ENCODE data around the gene CCIN. TPM values are rescaled to one million over a fixed set of nuclear protein-coding genes. Genes with fewer than 3 reads are reported as not detected.

CCIN gene
- total RNA-seq, 1 experiment from 2014 or later: 0.20 TPM

GRCh38 chr9:36153746-36154145 lies 15.4 kb upstream of the CCIN start:
- TF ChIP-seq TEAD4 (CRISPR knock-in tag; IDR thresholded peaks at IDR 0.05): no peak
- no peak for TF ChIP-seq USF1 (CRISPR knock-in tag; IDR thresholded peaks at IDR 0.05)
- TF ChIP-seq, protein P1, sequence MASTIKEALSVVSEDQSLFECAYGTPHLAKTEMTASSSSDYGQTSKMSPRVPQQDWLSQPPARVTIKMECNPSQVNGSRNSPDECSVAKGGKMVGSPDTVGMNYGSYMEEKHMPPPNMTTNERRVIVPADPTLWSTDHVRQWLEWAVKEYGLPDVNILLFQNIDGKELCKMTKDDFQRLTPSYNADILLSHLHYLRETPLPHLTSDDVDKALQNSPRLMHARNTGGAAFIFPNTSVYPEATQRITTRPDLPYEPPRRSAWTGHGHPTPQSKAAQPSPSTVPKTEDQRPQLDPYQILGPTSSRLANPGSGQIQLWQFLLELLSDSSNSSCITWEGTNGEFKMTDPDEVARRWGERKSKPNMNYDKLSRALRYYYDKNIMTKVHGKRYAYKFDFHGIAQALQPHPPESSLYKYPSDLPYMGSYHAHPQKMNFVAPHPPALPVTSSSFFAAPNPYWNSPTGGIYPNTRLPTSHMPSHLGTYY (CRISPR knock-in tag; IDR thresholded peaks at IDR 0.05): no peak
- TF ChIP-seq CREB1 (CRISPR knock-in tag; IDR thresholded peaks at IDR 0.05): no peak
- TF ChIP-seq GTF2I (CRISPR knock-in tag; conservative IDR thresholded peaks at IDR 0.05): no peak
- TF ChIP-seq, protein P2, sequence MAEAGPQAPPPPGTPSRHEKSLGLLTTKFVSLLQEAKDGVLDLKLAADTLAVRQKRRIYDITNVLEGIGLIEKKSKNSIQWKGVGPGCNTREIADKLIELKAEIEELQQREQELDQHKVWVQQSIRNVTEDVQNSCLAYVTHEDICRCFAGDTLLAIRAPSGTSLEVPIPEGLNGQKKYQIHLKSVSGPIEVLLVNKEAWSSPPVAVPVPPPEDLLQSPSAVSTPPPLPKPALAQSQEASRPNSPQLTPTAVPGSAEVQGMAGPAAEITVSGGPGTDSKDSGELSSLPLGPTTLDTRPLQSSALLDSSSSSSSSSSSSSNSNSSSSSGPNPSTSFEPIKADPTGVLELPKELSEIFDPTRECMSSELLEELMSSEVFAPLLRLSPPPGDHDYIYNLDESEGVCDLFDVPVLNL (CRISPR knock-in tag; IDR thresholded peaks at IDR 0.05; ENCODE audit: borderline replicate concordance, low read depth): no peak
- ChIA-PET POLR2A (interaction anchor here (0.8 kb wide), 1 partner anchor 11 kb away, joined by 3 read pairs; no protein-coding TSS in a partner anchor), CTCF (interaction anchor here (2.0 kb wide), 1 partner anchor 10 kb away, joined by 11 read pairs; no protein-coding TSS in a partner anchor)
- no peak overlapping the region for H3K4me3 Mint-ChIP-seq
- H3K4me1 Mint-ChIP-seq: peaks cover 6% of the 10 kb centered on the region; the same call in 1 of the 2 replicates
- peaks cover 16% of the 10 kb centered on the region for H3K36me3 Mint-ChIP-seq
- peaks cover 11% of the 10 kb centered on the region for H3K9me3 Mint-ChIP-seq
- no peaks in the 10 kb centered on the region for H3K27me3 Mint-ChIP-seq (ENCODE audit: low read depth)
- ATAC-seq (no peak), DNase-seq (ENCODE audit: low spot score) (no peak)
- H3K27ac Mint-ChIP-seq: no peak overlapping the region

GRCh38 chr9:36154331-36154952 lies 14.7 kb upstream of the CCIN start:
- ChIA-PET CTCF (interaction anchor here (1.1 to 2.0 kb wide), 3 partner anchors 10 to 209 kb away, joined by 3 to 11 read pairs (median 3); no protein-coding TSS in a partner anchor), POLR2A (interaction anchor here (0.8 to 1.4 kb wide), 2 partner anchors 9 to 12 kb away, joined by 3 to 4 read pairs; no protein-coding TSS in a partner anchor)
- TF ChIP-seq GTF2I (CRISPR knock-in tag; conservative IDR thresholded peaks at IDR 0.05) (no peak), ZBTB43 (CRISPR knock-in tag; IDR thresholded peaks at IDR 0.05) (no peak), TEAD1 (CRISPR knock-in tag; IDR thresholded peaks at IDR 0.05) (no peak), NFATC4 (CRISPR knock-in tag; IDR thresholded peaks at IDR 0.05) (no peak), ESRRA (CRISPR knock-in tag; IDR thresholded peaks at IDR 0.05; ENCODE audit: borderline replicate concordance) (no peak), ATF2 (CRISPR knock-in tag; IDR thresholded peaks at IDR 0.05; ENCODE audit: borderline replicate concordance, low read depth) (no peak), ZNF232 (CRISPR knock-in tag; IDR thresholded peaks at IDR 0.05) (no peak), TP53 (CRISPR knock-in tag; IDR thresholded peaks at IDR 0.05) (no peak), ZNF396 (CRISPR knock-in tag; IDR thresholded peaks at IDR 0.05; ENCODE audit: borderline replicate concordance) (no peak)
- TF ChIP-seq, protein P3, sequence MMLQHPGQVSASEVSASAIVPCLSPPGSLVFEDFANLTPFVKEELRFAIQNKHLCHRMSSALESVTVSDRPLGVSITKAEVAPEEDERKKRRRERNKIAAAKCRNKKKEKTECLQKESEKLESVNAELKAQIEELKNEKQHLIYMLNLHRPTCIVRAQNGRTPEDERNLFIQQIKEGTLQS (CRISPR knock-in tag; conservative IDR thresholded peaks at IDR 0.05): no peak
- TF ChIP-seq, protein P4, sequence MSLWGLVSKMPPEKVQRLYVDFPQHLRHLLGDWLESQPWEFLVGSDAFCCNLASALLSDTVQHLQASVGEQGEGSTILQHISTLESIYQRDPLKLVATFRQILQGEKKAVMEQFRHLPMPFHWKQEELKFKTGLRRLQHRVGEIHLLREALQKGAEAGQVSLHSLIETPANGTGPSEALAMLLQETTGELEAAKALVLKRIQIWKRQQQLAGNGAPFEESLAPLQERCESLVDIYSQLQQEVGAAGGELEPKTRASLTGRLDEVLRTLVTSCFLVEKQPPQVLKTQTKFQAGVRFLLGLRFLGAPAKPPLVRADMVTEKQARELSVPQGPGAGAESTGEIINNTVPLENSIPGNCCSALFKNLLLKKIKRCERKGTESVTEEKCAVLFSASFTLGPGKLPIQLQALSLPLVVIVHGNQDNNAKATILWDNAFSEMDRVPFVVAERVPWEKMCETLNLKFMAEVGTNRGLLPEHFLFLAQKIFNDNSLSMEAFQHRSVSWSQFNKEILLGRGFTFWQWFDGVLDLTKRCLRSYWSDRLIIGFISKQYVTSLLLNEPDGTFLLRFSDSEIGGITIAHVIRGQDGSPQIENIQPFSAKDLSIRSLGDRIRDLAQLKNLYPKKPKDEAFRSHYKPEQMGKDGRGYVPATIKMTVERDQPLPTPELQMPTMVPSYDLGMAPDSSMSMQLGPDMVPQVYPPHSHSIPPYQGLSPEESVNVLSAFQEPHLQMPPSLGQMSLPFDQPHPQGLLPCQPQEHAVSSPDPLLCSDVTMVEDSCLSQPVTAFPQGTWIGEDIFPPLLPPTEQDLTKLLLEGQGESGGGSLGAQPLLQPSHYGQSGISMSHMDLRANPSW (CRISPR knock-in tag; conservative IDR thresholded peaks at IDR 0.05; ENCODE audit: low read depth): no peak
- TF ChIP-seq, protein P5, sequence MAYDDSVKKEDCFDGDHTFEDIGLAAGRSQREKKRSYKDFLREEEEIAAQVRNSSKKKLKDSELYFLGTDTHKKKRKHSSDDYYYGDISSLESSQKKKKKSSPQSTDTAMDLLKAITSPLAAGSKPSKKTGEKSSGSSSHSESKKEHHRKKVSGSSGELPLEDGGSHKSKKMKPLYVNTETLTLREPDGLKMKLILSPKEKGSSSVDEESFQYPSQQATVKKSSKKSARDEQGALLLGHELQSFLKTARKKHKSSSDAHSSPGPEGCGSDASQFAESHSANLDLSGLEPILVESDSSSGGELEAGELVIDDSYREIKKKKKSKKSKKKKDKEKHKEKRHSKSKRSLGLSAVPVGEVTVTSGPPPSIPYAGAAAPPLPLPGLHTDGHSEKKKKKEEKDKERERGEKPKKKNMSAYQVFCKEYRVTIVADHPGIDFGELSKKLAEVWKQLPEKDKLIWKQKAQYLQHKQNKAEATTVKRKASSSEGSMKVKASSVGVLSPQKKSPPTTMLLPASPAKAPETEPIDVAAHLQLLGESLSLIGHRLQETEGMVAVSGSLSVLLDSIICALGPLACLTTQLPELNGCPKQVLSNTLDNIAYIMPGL (CRISPR knock-in tag; IDR thresholded peaks at IDR 0.05): no peak
- ATAC-seq: no peak
- no peak for DNase-seq (ENCODE audit: low spot score)
- Mint-ChIP-seq H3K36me3 (peaks cover 16% of the 10 kb centered on the region), H3K27me3 (ENCODE audit: low read depth) (no peaks in the 10 kb centered on the region), H3K4me1 (peaks cover 6% of the 10 kb centered on the region; the same call in 1 of the 2 replicates), H3K27ac (0 out of 2 replicates have a peak overlapping the region, but pooled peaks have one; percentile 15), H3K4me3 (no peak overlapping the region), H3K9me3 (peaks cover 13% of the 10 kb centered on the region)
